Lower leg skin (tissue), 3 donors: ENCODE results near the gene HOXA9.

ENCODE experiments used
- POLR2A ChIP-seq, 2 donors: fragments of 450-650 bp; IDR thresholded peaks; one replicate each; pipeline ENCODE4 v1.6.1; 2016 to 2017; ENCODE audit warnings: antibody characterized with exemption in 2 of 2, mild to moderate bottlenecking in 1 of 2, moderate library complexity in 1 of 2
- TF ChIP-seq, protein P1 (sequence below), 3 donors: fragments of 450-650 bp; IDR thresholded peaks; one replicate each; pipeline ENCODE4 v1.5.1; 2016; ENCODE audit warnings: antibody characterized with exemption in 3 of 3, mild to moderate bottlenecking in 3 of 3, moderate library complexity in 2 of 3

GRCh38 chr7:27128034-27128433 lies 37.3 kb downstream of the HOXA9 start:
- TF ChIP-seq, protein P1, sequence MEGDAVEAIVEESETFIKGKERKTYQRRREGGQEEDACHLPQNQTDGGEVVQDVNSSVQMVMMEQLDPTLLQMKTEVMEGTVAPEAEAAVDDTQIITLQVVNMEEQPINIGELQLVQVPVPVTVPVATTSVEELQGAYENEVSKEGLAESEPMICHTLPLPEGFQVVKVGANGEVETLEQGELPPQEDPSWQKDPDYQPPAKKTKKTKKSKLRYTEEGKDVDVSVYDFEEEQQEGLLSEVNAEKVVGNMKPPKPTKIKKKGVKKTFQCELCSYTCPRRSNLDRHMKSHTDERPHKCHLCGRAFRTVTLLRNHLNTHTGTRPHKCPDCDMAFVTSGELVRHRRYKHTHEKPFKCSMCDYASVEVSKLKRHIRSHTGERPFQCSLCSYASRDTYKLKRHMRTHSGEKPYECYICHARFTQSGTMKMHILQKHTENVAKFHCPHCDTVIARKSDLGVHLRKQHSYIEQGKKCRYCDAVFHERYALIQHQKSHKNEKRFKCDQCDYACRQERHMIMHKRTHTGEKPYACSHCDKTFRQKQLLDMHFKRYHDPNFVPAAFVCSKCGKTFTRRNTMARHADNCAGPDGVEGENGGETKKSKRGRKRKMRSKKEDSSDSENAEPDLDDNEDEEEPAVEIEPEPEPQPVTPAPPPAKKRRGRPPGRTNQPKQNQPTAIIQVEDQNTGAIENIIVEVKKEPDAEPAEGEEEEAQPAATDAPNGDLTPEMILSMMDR (IDR thresholded peaks at IDR 0.05): no peak
- no peak for TF ChIP-seq POLR2A (IDR thresholded peaks at IDR 0.05)
